ENCODE data around the gene SPATA25.
"Not testable (repeated sequence)": the region's sequence is repeated elsewhere in the genome, so short reads cannot be mapped to it uniquely, and the experiment has no call there.

Gene SPATA25

GRCh38 chr20:45887346-45887715, at the start of gene SPATA25:
Gene SPATA25, minus strand, starts transcription at chr20:45887622. Its CDS starts 32 bp downstream, at chr20:45887590.
- H3K27ac Mint-ChIP-seq (ENCODE audit: low read depth), result peak within 1 kb of the TSS; percentile 68
- no peak within 1 kb of the TSS for H3K4me3 Mint-ChIP-seq
- H3K36me3 Mint-ChIP-seq (ENCODE audit: insufficient read depth), result peaks cover 13% of the 10 kb centered on the region
- H3K27me3 Mint-ChIP-seq, result no peaks in the 10 kb centered on the region
- ATAC-seq (replicated peaks; ENCODE audit: extremely low read depth, poor library complexity, severe bottlenecking) (no peak), DNase-seq (ENCODE audit: low spot score in 2 of 2) (no peak)
- H3K4me1 Mint-ChIP-seq, result peaks cover 15% of the 10 kb centered on the region
- H3K9me3 Mint-ChIP-seq, result no peaks in the 10 kb centered on the region

GRCh38 chr20:45935416-45936046, 48.1 kb upstream of the SPATA25 start:
- DNase-seq (ENCODE audit: low spot score in 2 of 2) (no peak), ATAC-seq (replicated peaks; ENCODE audit: extremely low read depth, poor library complexity, severe bottlenecking) (peak; percentile 13)
- Mint-ChIP-seq H3K36me3 (ENCODE audit: insufficient read depth) (peaks cover 45% of the 10 kb centered on the region), H3K9me3 (no peaks in the 10 kb centered on the region), H3K27me3 (no peaks in the 10 kb centered on the region), H3K27ac (ENCODE audit: low read depth) (peak overlapping the region; percentile 96), H3K4me1 (peaks cover 22% of the 10 kb centered on the region), H3K4me3 (peak overlapping the region; percentile 98)

GRCh38 chr20:45934586-45935415, 47.4 kb upstream of the SPATA25 start, which contains the start of gene PCIF1:
Gene PCIF1, plus strand, starts transcription at chr20:45934683. Its CDS starts 4,317 bp downstream, at chr20:45939000.
- H3K36me3 Mint-ChIP-seq (ENCODE audit: insufficient read depth), result peaks cover 40% of the 10 kb centered on the region
- H3K27ac Mint-ChIP-seq (ENCODE audit: low read depth), result peak within 1 kb of the TSS; percentile 96
- no peaks in the 10 kb centered on the region for H3K27me3 Mint-ChIP-seq
- DNase-seq (ENCODE audit: low spot score in 2 of 2), result peak; percentile 99
- ATAC-seq (replicated peaks; ENCODE audit: extremely low read depth, poor library complexity, severe bottlenecking), result peak; percentile 82
- peak within 1 kb of the TSS; percentile 98 for H3K4me3 Mint-ChIP-seq
- H3K4me1 Mint-ChIP-seq, result peaks cover 22% of the 10 kb centered on the region
- no peaks in the 10 kb centered on the region for H3K9me3 Mint-ChIP-seq

- peaks cover 39% of the 10 kb centered on the region for H3K36me3 Mint-ChIP-seq (ENCODE audit: insufficient read depth)
Observed at GRCh38 chr20:45934046-45934585, 46.7 kb upstream of the SPATA25 start.

DNA sequence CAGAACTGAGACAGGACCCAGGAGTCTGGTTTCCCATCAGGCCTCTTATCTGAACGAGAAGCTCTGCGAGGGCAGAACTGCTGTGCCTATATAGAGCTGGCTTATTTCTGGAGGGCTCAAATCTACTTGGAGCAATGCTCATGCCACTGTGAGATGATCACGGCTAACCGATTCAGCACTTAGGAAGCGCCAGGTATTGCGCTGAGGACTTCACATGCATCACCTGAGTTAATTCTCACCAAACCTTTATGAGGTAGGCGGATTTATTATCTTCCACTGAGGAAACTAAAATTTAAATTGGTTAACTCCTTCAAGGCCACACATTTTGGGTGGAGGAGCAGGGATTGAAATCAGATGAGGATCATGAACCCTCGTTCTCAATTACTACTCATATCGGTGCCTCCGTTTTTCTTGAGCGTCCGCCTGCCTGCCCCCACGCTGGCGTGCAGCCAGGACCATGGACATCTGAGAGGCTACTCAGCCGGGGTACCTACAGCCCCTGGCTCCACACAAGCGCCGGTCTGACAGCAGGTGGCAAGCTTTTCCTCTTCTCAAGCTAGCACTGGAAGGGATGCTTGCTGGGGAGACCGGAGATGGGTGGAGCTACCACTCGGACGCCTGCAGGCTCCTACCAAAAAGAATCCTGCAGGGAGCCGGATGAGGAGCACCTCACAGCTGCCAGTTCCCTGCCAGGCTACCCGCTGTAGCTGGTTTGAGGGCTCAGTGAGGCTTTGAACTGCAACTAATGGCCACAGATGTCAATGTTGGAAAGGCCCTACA, 46.0 kb upstream of the SPATA25 start:
- no peaks in the 10 kb centered on the region for H3K27me3 Mint-ChIP-seq
- peaks cover 14% of the 10 kb centered on the region for H3K4me1 Mint-ChIP-seq
- DNase-seq (ENCODE audit: low spot score in 2 of 2), result peak in 1 of 2 donors; percentile 27
- ATAC-seq (replicated peaks; ENCODE audit: extremely low read depth, poor library complexity, severe bottlenecking), result no peak
- H3K9me3 Mint-ChIP-seq, result no peaks in the 10 kb centered on the region
- H3K27ac Mint-ChIP-seq (ENCODE audit: low read depth), result peak overlapping the region; percentile 96
- H3K4me3 Mint-ChIP-seq, result peak overlapping the region; percentile 98
- peaks cover 35% of the 10 kb centered on the region for H3K36me3 Mint-ChIP-seq (ENCODE audit: insufficient read depth)

More at GRCh38 chr20:45934046-45934585, 46.7 kb upstream of the SPATA25 start:
- H3K4me3 Mint-ChIP-seq, result peak overlapping the region; percentile 98
- no peaks in the 10 kb centered on the region for H3K9me3 Mint-ChIP-seq
- DNase-seq (ENCODE audit: low spot score in 2 of 2) (no peak), ATAC-seq (replicated peaks; ENCODE audit: extremely low read depth, poor library complexity, severe bottlenecking) (no peak)
- peak overlapping the region; percentile 96 for H3K27ac Mint-ChIP-seq (ENCODE audit: low read depth)
- no peaks in the 10 kb centered on the region for H3K27me3 Mint-ChIP-seq
- H3K4me1 Mint-ChIP-seq, result peaks cover 16% of the 10 kb centered on the region

GRCh38 chr20:45931680-45932079, 44.3 kb upstream of the SPATA25 start:
- H3K9me3 Mint-ChIP-seq; DNase-seq (ENCODE audit: low spot score in 2 of 2); H3K27me3 Mint-ChIP-seq; H3K4me3 Mint-ChIP-seq; H3K27ac Mint-ChIP-seq (ENCODE audit: low read depth); ATAC-seq (replicated peaks; ENCODE audit: extremely low read depth, poor library complexity, severe bottlenecking); H3K4me1 Mint-ChIP-seq: not testable (repeated sequence)
- peaks cover 25% of the 10 kb centered on the region for H3K36me3 Mint-ChIP-seq (ENCODE audit: insufficient read depth)

DNA sequence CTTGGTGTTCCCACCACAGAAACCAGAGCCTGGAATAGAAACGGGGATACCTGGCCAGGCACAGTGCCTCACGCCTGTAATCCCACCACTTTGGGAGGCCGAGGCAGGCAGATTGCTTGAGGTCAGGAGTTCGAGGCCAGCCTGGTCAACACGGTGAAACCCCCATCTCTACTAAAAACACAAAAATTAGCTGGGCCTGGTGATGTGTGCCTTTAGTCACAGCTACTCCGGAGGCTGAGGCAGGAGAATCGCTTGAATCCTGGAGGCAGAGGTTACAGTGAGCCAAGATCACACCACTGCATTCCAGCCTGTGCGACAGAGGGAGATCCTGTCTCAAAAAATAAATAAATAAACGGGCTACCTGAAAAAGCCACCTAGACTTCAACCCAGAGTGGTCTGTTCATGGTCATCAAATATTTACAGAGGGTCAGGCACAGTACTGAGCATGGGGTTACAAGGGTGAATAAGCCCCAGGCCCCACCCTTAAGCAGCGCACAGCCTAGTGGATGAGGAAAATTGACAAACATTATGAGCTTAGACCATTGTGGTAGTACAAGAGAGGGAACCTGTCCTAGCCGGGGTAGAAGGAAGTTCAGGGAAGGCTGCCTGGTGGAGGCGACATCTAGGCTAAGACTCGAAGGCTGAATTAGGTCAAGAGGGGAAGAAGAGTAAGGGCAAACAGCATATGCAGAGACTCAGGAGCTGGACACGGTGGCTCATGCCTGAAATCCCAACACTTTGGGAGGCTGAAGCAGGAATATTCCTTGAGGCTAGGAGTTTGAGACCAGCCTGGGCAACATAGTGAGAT, 39.9 kb upstream of the SPATA25 start:
- ATAC-seq (replicated peaks; ENCODE audit: extremely low read depth, poor library complexity, severe bottlenecking) (no peak), DNase-seq (ENCODE audit: low spot score in 2 of 2) (no peak)
- Mint-ChIP-seq H3K4me3 (no peak overlapping the region), H3K36me3 (ENCODE audit: insufficient read depth) (peaks cover 4% of the 10 kb centered on the region), H3K27me3 (no peaks in the 10 kb centered on the region), H3K4me1 (peaks cover 5% of the 10 kb centered on the region), H3K27ac (ENCODE audit: low read depth) (no peak overlapping the region), H3K9me3 (no peaks in the 10 kb centered on the region)

GRCh38 chr20:45926731-45927070, 39.3 kb upstream of the SPATA25 start:
- Mint-ChIP-seq H3K27ac (ENCODE audit: low read depth) (no peak overlapping the region), H3K4me3 (no peak overlapping the region), H3K9me3 (no peaks in the 10 kb centered on the region), H3K4me1 (peaks cover 5% of the 10 kb centered on the region), H3K27me3 (peaks cover 5% of the 10 kb centered on the region), H3K36me3 (ENCODE audit: insufficient read depth) (peaks cover 4% of the 10 kb centered on the region)
- ATAC-seq (replicated peaks; ENCODE audit: extremely low read depth, poor library complexity, severe bottlenecking), result no peak
- DNase-seq (ENCODE audit: low spot score in 2 of 2), result no peak

DNA sequence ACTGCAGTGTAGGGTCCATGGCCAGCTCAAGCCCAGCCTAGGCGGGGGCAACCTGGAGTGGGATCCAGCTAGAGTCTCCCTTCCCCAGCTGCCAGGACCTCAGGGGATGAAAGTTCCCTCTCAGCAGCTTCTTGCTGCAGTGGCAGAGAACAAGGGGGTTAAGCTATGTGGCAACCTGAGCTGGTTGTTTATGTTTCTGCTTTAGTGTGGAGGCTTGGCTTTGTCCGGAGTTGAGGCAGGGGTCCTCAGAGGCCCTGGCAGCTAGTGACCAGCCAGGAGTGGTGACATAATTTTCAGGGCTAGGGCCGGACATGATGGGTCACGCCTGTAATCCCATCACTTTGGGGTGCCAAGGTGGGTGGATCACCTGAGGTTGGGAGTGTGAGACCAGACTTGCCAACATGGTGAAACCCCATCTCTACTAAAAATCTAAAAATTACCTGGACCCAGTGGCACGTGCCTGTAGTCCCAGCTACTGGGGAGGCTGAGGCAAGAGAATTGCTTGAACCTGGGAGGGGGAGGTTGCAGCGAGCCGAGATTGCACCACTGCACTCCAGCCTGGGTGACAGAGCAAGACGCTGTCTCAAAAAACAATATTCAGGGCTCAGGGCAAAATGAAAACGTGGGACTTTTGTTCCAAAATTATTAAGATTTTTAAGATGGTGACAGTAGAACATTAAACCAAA, 38.5 kb upstream of the SPATA25 start:
- Mint-ChIP-seq H3K4me1 (peaks cover 5% of the 10 kb centered on the region), H3K27ac (ENCODE audit: low read depth) (peak overlapping the region; percentile 57)
- no peak for DNase-seq (ENCODE audit: low spot score in 2 of 2)

DNA sequence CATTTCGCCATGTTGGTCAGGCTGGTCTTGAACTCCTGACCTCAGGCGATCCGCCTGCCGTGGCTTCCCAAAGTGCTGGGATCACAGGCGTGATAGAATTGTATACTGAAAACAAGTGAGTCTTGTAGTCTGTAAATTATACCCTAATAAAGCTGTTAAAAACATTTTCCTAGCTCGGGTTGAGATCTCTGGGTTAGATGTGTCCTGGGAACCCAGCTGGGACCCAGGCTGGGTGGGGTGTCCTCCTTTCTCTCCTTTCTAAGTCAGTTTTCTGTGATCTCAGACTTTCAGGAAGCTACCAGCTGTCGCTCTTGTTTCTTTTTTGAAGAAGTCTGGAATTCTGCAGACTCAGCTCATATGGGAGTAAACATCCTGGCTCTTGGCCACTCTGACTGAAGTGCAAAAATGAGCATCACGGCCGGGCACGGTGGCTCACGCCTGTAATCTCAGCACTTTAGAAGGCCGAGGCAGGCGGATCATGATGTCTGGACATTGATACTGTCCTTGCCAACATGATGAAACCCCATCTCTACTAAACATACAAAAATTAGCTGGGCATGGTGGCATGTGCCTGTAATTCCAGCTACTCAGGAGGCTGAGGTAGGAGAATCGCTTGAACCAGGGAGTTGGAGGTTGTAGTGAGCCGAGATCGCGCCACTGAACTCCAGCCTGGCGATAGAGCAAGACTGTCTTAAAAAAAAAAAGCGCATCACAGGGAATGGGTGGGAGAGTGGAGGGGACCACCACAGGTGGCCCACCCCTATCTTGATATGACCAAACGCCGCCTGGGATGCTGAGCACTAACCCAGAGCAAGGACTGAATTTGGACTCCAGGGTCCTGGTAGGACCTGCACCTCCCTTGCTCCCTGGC, 37.2 kb upstream of the SPATA25 start:
- Mint-ChIP-seq H3K9me3 (no peaks in the 10 kb centered on the region), H3K4me1 (peaks cover 5% of the 10 kb centered on the region), H3K4me3 (no peak overlapping the region), H3K27me3 (peaks cover 26% of the 10 kb centered on the region), H3K27ac (ENCODE audit: low read depth) (no peak overlapping the region), H3K36me3 (ENCODE audit: insufficient read depth) (peaks cover 4% of the 10 kb centered on the region)
- no peak for ATAC-seq (replicated peaks; ENCODE audit: extremely low read depth, poor library complexity, severe bottlenecking)
- no peak for DNase-seq (ENCODE audit: low spot score in 2 of 2)

More for the DNA sequence above, 38.5 kb upstream of the SPATA25 start:
- no peak for ATAC-seq (replicated peaks; ENCODE audit: extremely low read depth, poor library complexity, severe bottlenecking)
- Mint-ChIP-seq H3K9me3 (no peaks in the 10 kb centered on the region), H3K4me3 (no peak overlapping the region), H3K36me3 (ENCODE audit: insufficient read depth) (peaks cover 4% of the 10 kb centered on the region), H3K27me3 (peaks cover 13% of the 10 kb centered on the region)

All from central memory CD8-positive, alpha-beta T cell (primary cell).